Frontal cortex (tissue), 4 donors: ENCODE data around the gene HTR1D. TPM values are rescaled to one million over a fixed set of nuclear protein-coding genes. Genes with fewer than 3 reads are reported as not detected.
"Not testable (repeated sequence)": the region's sequence is repeated elsewhere in the genome, so short reads cannot be mapped to it uniquely, and the experiment has no call there.

Source experiments
- DNase-seq, 2 donors: peaks; one replicate each; pipeline ENCODE4 v3.0.0; 2012; ENCODE audit warnings: low spot score in 2 of 2
- FAIRE-seq: peaks from 2 replicates; lab custom pipeline; 2012; peaks lifted over from hg19 to GRCh38; lab: Jason Lieb, UNC
- total RNA-seq: library from RNA; depleted of rRNA; stranded (reverse); fragments of >200 nt; gene quantifications from one replicate; pipeline ENCODE4 v1.2.3, GENCODE V29; 2014
- donor health status: control.
- donor health status: control.
- donor health status: control.

HTR1D gene
- total RNA-seq, 1 donor from 2014 or later, result under 0.01 TPM

- no peak for DNase-seq
- no peak for FAIRE-seq
Measured at GRCh38 chr1:23222331-23222730, 5.0 kb upstream of the HTR1D start.

GRCh38 chr1:23221107-23221506, 3.8 kb upstream of the HTR1D start:
- DNase-seq (no peak), FAIRE-seq (no peak)

- FAIRE-seq (no peak), DNase-seq (peak in 1 of 2 donors; percentile 34)
Measured at GRCh38 chr1:23216771-23217420, 406 bp downstream of the HTR1D start.

GRCh38 chr1:23215751-23216449, 1.4 kb downstream of the HTR1D start:
- no peak for DNase-seq
- no peak for FAIRE-seq

- DNase-seq (no peak), FAIRE-seq (no peak)
Measured at GRCh38 chr1:23215291-23215690, 2.0 kb downstream of the HTR1D start.

DNA sequence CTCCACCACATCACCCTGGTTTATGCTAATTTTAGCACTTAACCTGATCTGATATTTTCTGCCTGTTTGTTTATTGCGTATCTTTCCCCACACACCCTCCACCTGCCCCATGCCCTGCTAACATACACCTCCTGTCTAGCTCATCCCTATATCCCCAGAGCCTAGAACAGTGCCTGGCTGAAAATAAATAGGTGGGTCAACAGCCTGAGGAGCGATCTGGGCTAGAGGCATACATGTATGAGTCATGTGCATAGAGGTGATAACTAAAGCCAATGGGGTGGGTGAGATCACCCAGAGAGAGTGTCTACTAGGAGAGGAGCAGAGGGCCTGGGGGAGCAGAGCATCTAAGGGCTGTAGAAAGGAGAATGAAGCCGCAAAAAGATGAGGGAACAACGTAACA, 2.7 kb downstream of the HTR1D start:
- DNase-seq (no peak), FAIRE-seq (no peak)

DNA sequence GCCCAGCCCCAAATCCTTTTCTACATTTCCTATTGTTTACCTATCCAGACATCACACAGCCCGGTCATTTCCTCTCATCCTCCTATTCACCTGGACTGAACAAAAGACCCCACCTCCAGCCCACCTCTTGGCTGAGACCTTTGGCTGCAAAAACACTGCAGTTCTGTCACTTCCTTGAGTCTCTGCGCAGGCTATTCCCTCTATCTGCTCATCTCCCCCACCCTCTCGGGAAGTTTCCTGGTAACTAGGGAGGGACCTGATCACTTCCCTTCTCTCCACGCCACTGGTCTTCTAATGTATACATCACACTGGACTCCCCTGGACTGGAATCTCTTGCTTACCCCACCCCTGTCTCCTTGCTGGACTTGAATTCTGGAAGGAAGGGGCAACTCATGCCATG, 5.3 kb downstream of the HTR1D start:
- FAIRE-seq (no peak), DNase-seq (no peak)

DNA sequence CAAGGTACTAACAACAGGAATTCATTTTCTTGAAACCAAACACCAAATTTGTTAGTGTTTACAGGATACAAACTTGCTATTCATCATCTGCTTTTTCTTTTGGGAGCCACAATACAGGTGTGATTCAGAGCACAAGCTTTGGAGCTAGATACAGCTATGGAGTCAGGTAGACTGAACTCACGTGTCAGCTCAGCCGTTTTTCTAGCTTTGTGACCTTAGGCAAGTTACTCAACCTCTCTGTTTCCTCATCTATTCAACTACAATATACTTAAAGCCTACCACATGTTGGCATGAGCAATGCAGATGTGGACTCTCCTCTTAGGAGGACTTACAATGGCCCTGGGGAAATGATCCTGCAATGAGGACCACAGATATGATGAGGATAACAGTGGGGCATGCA, 6.3 kb downstream of the HTR1D start:
- DNase-seq (no peak), FAIRE-seq (no peak)

- FAIRE-seq (no peak), DNase-seq (no peak)
Measured at GRCh38 chr1:23210351-23210785, 6.9 kb downstream of the HTR1D start.

- FAIRE-seq (no peak), DNase-seq (no peak)
Measured at GRCh38 chr1:23209770-23210169, 7.5 kb downstream of the HTR1D start.

- DNase-seq, result no peak
- no peak for FAIRE-seq
Measured at GRCh38 chr1:23208527-23208926, 8.8 kb downstream of the HTR1D start.

- not testable (repeated sequence) for DNase-seq, FAIRE-seq
Measured at GRCh38 chr1:23207733-23208132, 9.6 kb downstream of the HTR1D start.

- no peak for DNase-seq
- no peak for FAIRE-seq
Measured at GRCh38 chr1:23202263-23202749, 15.0 kb downstream of the HTR1D start.

GRCh38 chr1:23200883-23201282, 16.4 kb downstream of the HTR1D start:
- FAIRE-seq, result no peak

DNA sequence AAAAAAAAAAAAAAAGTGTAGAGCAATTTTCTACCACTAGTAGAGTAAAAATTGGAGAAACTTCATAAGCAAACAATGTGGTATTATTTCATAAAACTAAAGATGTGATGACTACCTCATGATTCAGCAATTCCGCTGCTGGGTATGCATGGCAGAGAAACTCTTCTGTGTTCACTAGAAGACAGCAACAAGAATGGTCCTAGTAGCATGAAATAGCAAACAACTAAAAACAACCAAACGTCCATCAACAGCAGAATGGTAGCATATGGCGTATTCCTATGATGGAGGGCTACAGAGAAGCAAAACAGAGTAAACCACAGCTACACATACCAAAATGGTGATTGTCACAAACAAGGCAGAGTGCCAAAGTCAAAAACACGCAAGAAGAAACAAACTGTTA, 18.9 kb downstream of the HTR1D start:
- FAIRE-seq (no peak), DNase-seq (no peak)

More at GRCh38 chr1:23200883-23201282, 16.4 kb downstream of the HTR1D start:
- DNase-seq, result no peak

DNA sequence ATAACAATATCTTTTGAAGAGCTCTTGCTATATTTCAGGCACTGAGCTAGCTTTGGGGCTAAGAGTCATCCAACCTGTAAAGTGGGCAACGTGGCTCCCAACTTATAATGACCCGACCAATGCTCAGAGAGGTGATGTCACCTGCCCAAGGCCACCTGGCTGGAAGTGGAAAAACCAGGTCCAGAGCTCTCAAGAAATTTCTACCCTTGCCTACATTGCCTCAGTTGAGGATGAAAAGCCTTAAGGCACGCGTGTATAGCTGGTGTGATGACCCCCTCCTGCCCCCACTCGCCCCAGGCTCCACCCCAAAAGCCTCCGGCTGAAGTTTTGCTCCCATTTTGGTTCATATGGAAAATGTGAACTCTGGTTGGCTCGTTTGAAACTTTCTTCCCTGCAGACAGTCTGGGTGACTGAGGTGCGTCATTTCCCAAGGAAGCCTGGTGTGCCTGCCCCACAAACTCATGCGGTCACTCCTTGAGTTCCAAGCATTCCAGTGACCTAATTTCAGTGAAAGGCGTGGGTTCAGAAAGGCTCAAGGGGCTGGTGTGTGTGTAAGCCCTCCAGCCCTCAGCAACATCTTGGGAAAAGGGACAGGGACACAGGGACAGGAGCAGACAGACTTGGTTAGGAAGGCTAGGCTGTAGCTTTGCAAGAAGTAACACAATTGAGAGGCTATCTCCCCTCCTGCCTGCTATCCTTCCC, 20.5 kb downstream of the HTR1D start:
- FAIRE-seq, result no peak
- no peak for DNase-seq

- FAIRE-seq, result no peak
Measured at GRCh38 chr1:23194119-23194984, 22.9 kb downstream of the HTR1D start.

DNA sequence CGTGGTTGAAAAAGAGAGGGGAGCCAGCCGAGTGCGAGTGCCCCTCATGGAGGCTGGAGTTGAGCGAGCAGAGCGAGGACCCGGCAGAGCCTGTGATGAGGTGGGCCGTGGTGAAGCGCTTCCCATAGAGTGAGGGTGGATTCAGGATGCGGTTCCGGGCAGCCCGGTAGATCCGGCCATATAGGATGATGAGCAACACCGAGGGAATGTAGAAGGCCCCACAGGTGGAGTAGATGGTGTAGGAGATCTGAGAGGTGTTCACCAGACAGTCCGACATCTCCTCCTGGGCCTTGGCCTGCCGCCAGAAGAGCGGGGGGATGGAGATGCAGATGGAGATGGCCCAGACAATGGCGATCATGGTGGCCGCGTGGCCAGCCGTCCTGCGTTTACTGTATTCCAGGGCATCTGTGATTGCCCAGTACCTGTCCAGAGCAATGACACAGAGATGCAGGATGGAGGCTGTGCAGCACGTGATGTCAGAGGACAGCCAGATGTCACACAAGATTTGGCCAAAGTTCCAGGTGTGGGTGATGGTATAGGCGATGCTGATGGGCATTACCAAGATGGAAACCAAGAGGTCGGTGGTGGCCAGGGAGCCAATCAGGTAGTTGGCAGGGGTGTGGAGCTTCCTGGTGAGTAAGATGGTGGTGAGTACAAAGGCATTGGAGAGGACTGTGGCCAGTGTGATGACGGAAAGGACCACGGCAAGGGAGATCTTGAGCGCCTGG, 23.7 kb downstream of the HTR1D start:
- FAIRE-seq, result no peak
- DNase-seq, result no peak

More at GRCh38 chr1:23194119-23194984, 22.9 kb downstream of the HTR1D start:
- DNase-seq, result no peak

DNA sequence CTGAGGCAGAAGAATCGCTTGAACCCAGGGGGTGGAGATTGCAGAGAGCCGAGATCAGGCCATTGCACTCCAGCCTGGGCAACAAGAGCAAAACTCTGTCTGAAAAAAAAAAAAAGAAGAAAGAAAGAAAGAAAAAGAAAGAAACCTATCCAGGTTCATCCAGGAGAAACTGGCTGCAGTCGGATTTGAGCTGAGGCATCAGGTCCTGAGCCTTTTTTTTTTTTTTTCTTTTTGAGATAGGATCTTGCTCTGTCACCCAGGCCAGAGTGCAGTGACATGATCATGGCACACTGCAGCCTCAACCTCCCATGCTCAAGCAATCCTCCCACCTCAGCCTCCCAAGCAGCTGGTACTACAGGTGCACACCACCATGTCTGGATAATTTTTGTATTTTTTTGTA, 26.1 kb downstream of the HTR1D start:
- DNase-seq (no peak), FAIRE-seq (no peak)
